Esophagus muscularis mucosa (tissue), 4 donors: ENCODE measurements around the gene SKIC2. TPM values are rescaled to one million over a fixed set of nuclear protein-coding genes. Genes with fewer than 3 reads are reported as not detected.

Source experiments
- DNase-seq: peaks from one replicate; pipeline ENCODE4 v3.0.0-alpha.2; 2017; ENCODE audit errors: extremely low spot score
- H3K27ac ChIP-seq, 4 donors: fragments of 200-600 bp; sonication (generic); replicated peaks in 1 of 4; 1 replicate in 3 of 4; 2 replicates in 1 of 4; pipeline ENCODE4 v1.5.1; 2016 to 2019; ENCODE audit warnings: mild to moderate bottlenecking in 1 of 4
- H3K27me3 ChIP-seq, 4 donors: fragments of 200-600 bp; sonication (generic); one replicate each; pipeline versions ENCODE4 v1.5.1 to v1.6.0; 2016 to 2019
- H3K36me3 ChIP-seq, 4 donors: fragments of 200-600 bp; sonication (generic); one replicate each; pipeline ENCODE4 v1.5.1; 2016 to 2019
- H3K4me1 ChIP-seq, 4 donors: fragments of 200-600 bp; sonication (generic); one replicate each; pipeline ENCODE4 v1.5.1; 2016 to 2019
- H3K4me3 ChIP-seq, 4 donors: fragments of 200-600 bp; sonication (generic); 1 replicate in 2 of 4; 2 replicates in 2 of 4; pipeline ENCODE4 v1.5.1; 2016 to 2019; ENCODE audit warnings: mild to moderate bottlenecking in 4 of 4, moderate library complexity in 1 of 4
- H3K9me3 ChIP-seq, 4 donors: fragments of 200-600 bp; sonication (generic); 1 replicate in 3 of 4; 2 replicates in 1 of 4; pipeline ENCODE4 v1.5.1; 2016 to 2019
- CTCF ChIP-seq, 3 experiments: fragments of 200-600 bp in 2 of 3; fragments of 450-650 bp in 1 of 3; sonication (generic) in 2 of 3; IDR thresholded peaks; one replicate each; pipeline ENCODE4 v1.5.1; 2017 to 2019; ENCODE audit warnings: antibody characterized with exemption in 3 of 3, mild to moderate bottlenecking in 2 of 3, moderate library complexity in 1 of 3
- EP300 ChIP-seq: sonication (generic); formaldehyde crosslinking; IDR thresholded peaks from one replicate; pipeline ENCODE4 v1.6.1; 2017; ENCODE audit warnings: antibody characterized with exemption
- POLR2A ChIP-seq: fragments of 450-650 bp; IDR thresholded peaks from one replicate; pipeline ENCODE4 v1.6.1; 2017; ENCODE audit warnings: antibody characterized with exemption, moderate library complexity, mild to moderate bottlenecking, low read depth
- POLR2AphosphoS5 ChIP-seq, 2 donors: sonication (generic); formaldehyde crosslinking; IDR thresholded peaks; one replicate each; pipeline ENCODE4 v1.6.1; 2017; ENCODE audit warnings: antibody characterized with exemption in 2 of 2
- WGBS: methylation state at CpG from one replicate; pipeline ENCODE4 v1.1.5; 2018; 5-methylcytosine and 5-hydroxymethylcytosine counted together
- intact Hi-C: fragments of 100-400 bp; cut with DNase I; formaldehyde crosslinking; loops from one replicate; pipeline ENCODE4 v1.15.1; 2023
- total RNA-seq, 4 donors: library from RNA; depleted of rRNA; stranded (reverse); fragments of >200 nt; gene quantifications; one replicate each; pipeline versions ENCODE4 v1.1.0 to v1.2.1, GENCODE V29; 2016

SKIC2 gene
- total RNA-seq, 4 donors from 2014 or later, result 23.3 to 33.2 (median 28.5) TPM

- TF ChIP-seq EP300, result no peak
- no peak for TF ChIP-seq POLR2A
- no peak for TF ChIP-seq POLR2AphosphoS5 (IDR thresholded peaks at IDR 0.05)
- TF ChIP-seq CTCF (IDR thresholded peaks at IDR 0.05), result no peak
- Histone ChIP-seq H3K27me3 (peaks cover 0 to 5% (median 2%) of the 10 kb centered on the region in 4 donors), H3K4me1 (no peaks in the 10 kb centered on the region), H3K36me3 (no peaks in the 10 kb centered on the region), H3K9me3 (no peaks in the 10 kb centered on the region), H3K4me3 (no peak overlapping the region), H3K27ac (no peak overlapping the region)
- no peak for DNase-seq
- intact Hi-C loops, result no loop called here
- WGBS, result 92% methylated on average over 7 of the region's 19 CpGs
Observed at GRCh38 chr6:31933537-31933936, 25.4 kb upstream of the SKIC2 start.

GRCh38 chr6:31935021-31935420, 24.0 kb upstream of the SKIC2 start:
- Histone ChIP-seq H3K36me3 (no peaks in the 10 kb centered on the region), H3K9me3 (no peaks in the 10 kb centered on the region), H3K27ac (no peak overlapping the region), H3K27me3 (peaks cover 0 to 4% (median 0%) of the 10 kb centered on the region in 4 donors), H3K4me1 (no peaks in the 10 kb centered on the region), H3K4me3 (no peak overlapping the region)
- no peak for DNase-seq
- TF ChIP-seq CTCF (IDR thresholded peaks at IDR 0.05), result no peak
- no peak for TF ChIP-seq POLR2A
- TF ChIP-seq POLR2AphosphoS5 (IDR thresholded peaks at IDR 0.05), result no peak
- TF ChIP-seq EP300, result no peak
- intact Hi-C loops, result no loop called here
- 70% methylated on average over 3 of the region's 3 CpGs for WGBS

- DNase-seq, result no peak
- Histone ChIP-seq H3K4me1 (peaks cover 0 to 8% (median 2%) of the 10 kb centered on the region in 4 donors), H3K27me3 (no peaks in the 10 kb centered on the region), H3K4me3 (no peak overlapping the region), H3K27ac (no peak overlapping the region), H3K9me3 (no peaks in the 10 kb centered on the region), H3K36me3 (no peaks in the 10 kb centered on the region)
- 78% methylated on average over 9 of the region's 9 CpGs for WGBS
- TF ChIP-seq POLR2AphosphoS5 (IDR thresholded peaks at IDR 0.05), result no peak
- no peak for TF ChIP-seq EP300
- no peak for TF ChIP-seq POLR2A
- TF ChIP-seq CTCF (IDR thresholded peaks at IDR 0.05), result no peak
- intact Hi-C loops, result no loop called here
Observed at GRCh38 chr6:31935823-31936222, 23.2 kb upstream of the SKIC2 start.

- no peak overlapping the region for H3K4me3 ChIP-seq
- H3K36me3 ChIP-seq, result no peaks in the 10 kb centered on the region
- DNase-seq, result no peak
- TF ChIP-seq POLR2A (no peak), EP300 (no peak), POLR2AphosphoS5 (IDR thresholded peaks at IDR 0.05) (no peak), CTCF (IDR thresholded peaks at IDR 0.05) (no peak)
- 12% methylated on average over 6 of the region's 6 CpGs for WGBS
- no peaks in the 10 kb centered on the region for H3K9me3 ChIP-seq
- intact Hi-C loops, result no loop called here
- H3K27ac ChIP-seq, result no peak overlapping the region
- no peaks in the 10 kb centered on the region for H3K27me3 ChIP-seq
- H3K4me1 ChIP-seq, result peaks cover 0 to 14% (median 11%) of the 10 kb centered on the region in 4 donors
Observed at GRCh38 chr6:31940256-31940664, 18.7 kb upstream of the SKIC2 start.

GRCh38 chr6:31943742-31944141, 15.2 kb upstream of the SKIC2 start:
- intact Hi-C loops, result no loop called here
- Histone ChIP-seq H3K27me3 (no peaks in the 10 kb centered on the region), H3K27ac (no peak overlapping the region), H3K9me3 (no peaks in the 10 kb centered on the region), H3K4me3 (no peak overlapping the region), H3K36me3 (no peaks in the 10 kb centered on the region), H3K4me1 (peaks cover 0 to 35% (median 31%) of the 10 kb centered on the region in 4 donors)
- no peak for DNase-seq
- TF ChIP-seq POLR2AphosphoS5 (IDR thresholded peaks at IDR 0.05) (no peak), EP300 (no peak), POLR2A (no peak), CTCF (IDR thresholded peaks at IDR 0.05) (no peak)
- WGBS, result 81% methylated on average over 3 of the region's 3 CpGs
